GM18861 (cell line): ENCODE results near the gene ARVCF.

Experiments used
- ATAC-seq: cut with Tn5 transposase; IDR thresholded peaks from one replicate; pipeline ENCODE4 v1.9.1; 2021; ENCODE audit not compliant: unreplicated experiment

Gene ARVCF, protein sequence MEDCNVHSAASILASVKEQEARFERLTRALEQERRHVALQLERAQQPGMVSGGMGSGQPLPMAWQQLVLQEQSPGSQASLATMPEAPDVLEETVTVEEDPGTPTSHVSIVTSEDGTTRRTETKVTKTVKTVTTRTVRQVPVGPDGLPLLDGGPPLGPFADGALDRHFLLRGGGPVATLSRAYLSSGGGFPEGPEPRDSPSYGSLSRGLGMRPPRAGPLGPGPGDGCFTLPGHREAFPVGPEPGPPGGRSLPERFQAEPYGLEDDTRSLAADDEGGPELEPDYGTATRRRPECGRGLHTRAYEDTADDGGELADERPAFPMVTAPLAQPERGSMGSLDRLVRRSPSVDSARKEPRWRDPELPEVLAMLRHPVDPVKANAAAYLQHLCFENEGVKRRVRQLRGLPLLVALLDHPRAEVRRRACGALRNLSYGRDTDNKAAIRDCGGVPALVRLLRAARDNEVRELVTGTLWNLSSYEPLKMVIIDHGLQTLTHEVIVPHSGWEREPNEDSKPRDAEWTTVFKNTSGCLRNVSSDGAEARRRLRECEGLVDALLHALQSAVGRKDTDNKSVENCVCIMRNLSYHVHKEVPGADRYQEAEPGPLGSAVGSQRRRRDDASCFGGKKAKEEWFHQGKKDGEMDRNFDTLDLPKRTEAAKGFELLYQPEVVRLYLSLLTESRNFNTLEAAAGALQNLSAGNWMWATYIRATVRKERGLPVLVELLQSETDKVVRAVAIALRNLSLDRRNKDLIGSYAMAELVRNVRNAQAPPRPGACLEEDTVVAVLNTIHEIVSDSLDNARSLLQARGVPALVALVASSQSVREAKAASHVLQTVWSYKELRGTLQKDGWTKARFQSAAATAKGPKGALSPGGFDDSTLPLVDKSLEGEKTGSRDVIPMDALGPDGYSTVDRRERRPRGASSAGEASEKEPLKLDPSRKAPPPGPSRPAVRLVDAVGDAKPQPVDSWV

DNA sequence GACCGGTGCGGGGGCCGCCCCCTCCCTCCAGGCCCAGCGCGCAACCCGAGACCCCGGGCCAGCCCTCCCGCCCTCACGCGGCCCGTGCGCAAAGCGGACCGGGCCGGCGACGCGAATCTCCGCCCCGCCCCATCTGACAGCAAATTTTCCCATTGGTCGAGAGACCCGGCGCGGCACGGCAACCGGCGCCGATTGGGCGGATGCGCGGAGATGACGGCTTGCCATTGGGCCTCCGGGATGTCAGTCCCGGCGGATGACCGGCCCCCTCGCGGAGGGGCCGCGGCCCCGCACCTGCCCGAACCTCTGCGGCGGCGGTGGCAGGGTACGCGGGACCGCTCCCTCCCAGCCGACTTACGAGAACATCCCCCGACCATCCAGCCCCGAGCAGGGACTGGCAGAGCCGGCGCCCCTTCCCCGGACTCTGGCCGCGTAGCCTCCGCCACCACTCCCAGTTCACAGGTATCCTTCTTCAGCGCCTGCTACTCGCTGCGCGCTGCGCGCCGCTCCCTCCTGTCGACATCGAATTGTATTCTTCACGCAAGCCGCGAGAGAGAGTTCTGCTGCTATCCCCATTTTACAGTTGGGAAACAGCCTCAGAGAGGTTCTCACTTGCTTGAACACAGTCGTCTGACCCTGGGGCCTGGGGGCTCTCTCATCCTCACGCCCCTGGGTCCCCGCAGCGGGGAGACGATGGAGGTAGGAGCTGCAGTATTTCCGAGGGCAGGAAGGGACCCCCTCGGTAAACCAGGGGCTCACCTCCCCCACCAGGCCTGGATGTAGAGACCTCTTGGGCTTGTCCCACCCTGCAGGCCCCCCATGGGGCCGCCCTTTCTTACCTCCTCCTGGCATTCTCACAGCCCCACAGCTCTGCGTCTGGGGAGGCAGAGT, at the start of gene ARVCF:
TSS of gene ARVCF (minus strand) at position 90 of the 888 bp plus-strand sequence. CDS start 26,029 bp downstream, outside the sequence.
- peak; percentile 41 for ATAC-seq

DNA sequence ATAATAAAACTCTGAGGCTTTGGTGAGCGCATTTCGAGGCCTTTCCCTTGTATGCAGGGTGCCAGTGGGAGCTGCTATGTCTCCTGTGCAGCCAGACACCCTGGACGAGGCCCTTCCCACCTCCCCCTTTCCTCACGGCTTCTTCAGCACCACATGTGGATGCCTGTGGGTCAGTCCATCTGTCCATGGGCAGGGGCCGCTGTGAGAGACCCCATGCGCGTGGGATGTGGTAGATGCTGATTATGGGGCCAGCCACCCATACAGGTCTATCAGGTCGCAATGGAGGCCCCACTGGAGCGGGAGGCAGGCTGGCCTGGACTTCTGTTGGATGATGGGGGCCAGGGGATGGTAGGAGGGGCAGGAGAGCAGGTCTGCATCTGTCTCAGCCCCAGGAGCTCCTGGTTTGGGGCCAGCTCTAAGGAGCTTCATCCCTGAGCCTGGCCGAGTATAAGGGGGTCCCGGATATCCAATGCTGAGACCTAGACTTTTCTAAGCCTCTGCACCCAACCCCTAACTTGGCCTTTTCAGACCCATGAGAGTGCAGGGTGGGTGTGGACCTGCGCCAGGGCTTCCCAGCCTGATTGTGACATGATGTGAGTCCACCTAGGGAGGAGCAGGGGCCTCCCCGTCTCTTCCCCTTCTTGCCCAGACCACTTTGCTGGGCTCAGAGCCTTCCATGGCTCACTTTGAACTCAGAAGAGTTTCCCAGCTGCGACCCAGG, 49.4 kb upstream of the ARVCF start:
- ATAC-seq, result no peak

DNA sequence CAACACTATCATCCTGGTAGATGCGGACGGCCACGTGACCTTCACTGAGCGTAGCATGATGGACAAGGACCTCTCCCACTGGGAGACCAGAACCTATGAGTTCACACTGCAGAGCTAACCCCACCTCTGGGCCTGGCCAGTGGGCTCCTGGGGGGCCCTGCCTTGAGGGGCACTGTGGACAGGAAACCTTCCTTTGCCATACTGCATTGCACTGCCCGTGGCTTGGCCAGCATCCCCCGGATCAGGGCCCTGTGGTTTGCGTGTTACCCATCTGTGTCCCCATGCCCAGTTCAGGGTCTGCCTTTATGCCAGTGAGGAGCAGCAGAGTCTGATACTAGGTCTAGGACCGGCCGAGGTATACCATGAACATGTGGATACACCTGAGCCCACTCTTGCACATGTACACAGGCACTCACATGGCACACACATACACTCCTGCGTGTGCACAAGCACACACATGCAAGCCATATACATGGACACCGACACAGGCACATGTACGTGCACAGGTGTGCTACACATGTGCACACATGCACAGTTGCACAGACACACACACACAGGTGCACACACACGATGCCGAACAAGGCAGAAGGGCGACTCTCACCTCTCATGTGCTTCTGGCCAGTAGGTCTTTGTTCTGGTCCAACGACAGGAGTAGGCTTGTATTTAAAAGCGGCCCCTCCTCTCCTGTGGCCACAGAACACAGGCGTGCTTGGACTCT, 48.1 kb upstream of the ARVCF start:
- no peak for ATAC-seq

DNA sequence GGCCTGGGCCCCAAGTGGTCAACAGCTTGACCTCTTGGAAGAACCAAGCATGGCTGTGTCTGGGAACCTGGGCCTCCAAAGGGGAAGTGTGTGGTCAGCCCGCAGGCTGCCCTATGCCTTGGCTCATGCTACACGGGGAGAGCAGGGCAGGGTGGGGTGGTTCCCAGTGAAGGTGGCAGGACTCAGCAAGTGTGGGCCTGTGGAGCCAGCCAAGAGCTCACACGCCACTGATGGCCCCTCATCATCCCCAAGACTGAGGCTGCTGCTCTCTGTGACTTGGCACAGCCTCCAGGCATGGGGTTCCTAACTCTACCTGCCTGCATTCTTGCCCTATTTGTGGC, 47.5 kb upstream of the ARVCF start:
- ATAC-seq, result no peak

DNA sequence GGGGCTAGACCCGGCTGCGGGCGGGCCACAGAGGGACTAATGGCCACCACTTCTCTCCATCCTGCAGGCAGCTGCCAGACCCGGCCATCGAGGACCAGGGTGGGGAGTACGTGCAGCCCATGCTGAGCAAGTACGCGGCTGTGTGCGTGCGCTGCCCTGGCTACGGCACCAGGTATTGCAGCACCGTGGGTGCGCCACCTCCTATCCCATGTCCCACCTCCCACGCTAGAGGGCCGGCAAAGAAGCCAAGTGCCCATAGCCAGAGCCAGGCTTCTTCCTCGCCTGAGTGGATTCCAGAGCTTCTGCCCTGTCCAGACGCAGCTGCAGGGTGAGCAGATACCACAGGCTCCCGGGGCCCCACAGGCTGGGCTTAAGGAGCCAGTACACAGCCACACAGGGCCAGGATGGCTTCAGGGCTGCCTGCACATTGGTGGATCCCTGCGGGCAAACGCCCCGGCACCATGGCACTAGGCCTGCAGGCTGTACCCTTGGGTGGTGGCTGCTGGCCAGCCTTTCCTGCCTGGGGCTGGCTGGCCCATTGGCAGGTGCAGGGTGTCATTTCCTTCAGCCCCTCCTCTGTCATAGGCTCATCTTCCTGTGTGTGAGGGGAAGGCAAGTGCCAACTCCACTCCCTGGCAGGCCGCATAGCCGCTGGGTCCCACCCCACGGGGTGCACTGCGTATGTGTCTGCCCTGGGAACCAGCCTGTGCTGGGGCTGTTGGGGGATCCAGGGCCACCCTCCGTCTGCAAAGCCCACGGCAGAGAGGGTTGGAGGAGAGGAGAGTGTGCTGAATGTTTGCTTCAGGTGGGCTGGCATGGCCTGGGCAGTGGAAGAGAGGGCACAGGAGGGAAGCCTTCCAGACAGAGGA, 46.9 kb upstream of the ARVCF start:
- no peak for ATAC-seq

DNA sequence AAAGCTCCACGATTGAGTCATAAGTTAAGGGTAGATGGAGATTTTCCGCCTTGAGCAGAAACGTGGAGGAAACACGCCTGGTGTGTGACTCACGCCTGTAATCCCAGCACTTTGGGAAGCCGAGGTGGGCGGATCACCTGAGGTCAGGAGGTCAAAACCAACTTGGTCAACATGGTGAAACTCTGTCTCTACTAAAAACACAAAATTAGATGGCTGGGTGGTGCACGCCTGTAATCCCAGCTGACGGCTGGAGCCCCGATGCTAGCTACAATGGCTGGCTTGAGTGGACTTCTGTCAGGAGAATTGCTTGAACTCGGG, 46.1 kb upstream of the ARVCF start:
- ATAC-seq, result no peak

DNA sequence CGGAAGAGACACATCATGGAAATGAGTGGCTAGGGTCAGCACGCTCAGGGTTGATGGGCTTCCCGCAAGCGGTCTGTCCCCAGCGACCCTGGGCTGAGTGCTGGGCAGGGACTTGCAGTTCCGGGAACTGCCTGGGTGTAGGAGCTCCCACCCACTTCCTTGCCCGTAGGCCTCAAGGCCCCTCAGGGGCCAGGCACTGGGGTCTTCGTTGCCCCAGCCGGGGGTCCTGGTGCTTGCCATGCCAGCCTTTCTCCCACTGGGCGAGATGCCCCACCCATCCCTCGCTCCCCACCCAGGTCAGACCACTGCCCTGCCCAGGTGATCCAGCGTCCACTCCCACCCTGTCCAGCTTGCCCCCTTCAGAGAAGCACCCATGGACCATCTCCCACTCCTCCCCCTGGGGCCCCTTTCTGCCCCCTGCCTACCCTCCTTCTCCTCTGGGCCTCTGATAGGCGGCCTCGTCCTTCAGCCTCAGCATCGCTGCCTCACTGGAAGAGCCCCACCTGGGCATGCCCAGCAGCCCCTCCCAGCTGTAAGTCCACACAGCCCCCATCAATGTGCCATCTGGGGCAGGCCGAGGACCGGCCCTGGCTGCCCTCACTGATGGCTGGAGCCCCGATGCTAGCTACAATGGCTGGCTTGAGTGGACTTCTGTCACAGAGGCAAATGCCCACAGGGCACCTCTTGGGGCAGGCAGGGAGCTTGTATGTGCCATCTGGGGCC, 45.6 kb upstream of the ARVCF start:
- no peak for ATAC-seq

DNA sequence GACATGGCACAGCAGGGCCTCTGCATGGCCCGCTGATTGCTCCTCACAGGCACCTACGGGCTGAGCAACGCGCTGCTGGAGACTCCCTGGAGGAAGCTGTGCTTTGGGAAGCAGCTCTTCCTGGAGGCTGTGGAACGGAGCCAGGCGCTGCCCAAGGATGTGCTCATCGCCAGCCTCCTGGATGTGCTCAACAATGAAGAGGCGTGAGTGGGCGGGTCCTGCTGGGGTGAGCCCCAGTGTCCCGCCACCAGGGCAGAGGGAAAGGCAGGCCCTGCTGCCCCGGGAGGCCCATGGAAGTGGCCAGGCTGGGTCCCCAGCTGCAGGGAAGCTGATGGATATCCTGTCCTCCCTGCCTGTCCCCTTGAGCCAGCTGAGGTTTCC, 44.8 kb upstream of the ARVCF start:
- ATAC-seq, result no peak

DNA sequence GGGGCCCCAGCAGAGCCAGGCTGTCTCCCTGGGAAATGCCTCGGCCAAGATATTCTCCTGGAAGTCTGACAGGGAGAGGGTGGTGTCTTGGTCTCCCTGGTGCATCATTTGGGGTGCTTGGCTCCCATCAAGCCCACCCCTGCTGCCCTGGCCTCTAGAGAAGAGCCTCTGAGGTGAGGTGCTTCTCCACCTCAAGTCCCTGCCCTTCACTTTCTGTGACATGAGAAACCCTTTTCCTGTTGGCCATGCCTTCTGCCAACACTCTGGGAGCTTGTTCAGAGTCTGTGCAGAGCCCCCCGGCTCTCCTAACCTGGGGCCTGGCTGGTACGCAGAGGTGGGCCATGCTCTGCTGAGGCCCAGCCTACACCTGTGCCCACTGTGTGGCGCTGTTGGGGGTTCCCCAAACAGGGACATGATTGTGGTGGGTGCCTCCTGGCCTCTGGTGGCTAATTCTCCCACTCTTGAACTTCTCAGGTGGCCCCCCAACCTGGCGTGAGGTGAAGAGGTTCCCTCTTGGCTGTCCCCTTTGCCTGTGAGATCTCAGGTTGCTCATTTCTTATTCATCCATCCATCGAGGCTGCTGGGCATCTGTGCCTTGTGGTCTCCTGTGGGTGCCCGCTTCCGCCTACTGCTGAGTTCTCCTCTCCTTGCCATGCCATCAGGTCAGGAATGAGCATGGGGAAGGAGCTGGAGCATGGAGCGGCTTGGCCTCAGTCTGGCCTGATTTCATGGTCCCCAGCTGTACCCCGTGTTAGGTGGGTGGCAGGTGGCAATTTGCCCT, 44.3 kb upstream of the ARVCF start:
- no peak for ATAC-seq

DNA sequence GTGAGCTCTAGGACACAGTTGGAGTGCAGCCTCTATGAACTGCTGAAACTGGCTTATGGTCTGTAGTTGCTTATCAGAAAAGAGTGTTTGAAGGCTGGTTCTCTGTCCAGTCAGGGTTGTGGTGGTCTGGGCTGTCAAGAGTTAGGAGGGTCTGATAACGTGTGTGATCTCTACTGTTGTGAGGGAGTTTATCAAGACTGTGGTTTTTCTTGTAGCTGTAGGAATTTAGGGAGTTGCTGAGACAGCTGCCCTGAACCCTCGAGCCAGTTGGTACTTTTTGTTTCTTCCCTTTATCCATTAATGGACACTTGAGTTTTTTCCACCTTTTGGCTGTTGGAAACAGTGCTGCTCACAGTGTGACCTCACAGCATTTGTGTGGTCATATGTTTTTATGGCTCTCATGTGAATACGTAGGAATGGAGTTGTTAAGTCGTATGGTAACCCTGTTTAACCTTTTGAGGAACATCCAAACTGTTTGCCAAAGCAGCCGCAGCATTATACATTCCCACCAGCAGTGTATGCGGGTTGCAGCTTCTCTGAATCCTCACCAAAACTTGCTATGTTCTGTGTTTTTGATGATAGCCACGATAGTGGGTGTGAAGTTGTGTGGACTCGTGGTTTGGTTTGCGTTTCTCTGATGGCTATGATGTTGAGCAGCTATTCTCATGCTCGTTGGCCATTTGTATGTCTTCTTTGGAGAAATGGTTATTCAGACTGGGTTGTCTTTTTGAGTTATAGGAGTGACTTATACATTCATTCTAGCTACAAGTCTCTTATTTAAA, 42.6 kb upstream of the ARVCF start:
- ATAC-seq, result no peak

DNA sequence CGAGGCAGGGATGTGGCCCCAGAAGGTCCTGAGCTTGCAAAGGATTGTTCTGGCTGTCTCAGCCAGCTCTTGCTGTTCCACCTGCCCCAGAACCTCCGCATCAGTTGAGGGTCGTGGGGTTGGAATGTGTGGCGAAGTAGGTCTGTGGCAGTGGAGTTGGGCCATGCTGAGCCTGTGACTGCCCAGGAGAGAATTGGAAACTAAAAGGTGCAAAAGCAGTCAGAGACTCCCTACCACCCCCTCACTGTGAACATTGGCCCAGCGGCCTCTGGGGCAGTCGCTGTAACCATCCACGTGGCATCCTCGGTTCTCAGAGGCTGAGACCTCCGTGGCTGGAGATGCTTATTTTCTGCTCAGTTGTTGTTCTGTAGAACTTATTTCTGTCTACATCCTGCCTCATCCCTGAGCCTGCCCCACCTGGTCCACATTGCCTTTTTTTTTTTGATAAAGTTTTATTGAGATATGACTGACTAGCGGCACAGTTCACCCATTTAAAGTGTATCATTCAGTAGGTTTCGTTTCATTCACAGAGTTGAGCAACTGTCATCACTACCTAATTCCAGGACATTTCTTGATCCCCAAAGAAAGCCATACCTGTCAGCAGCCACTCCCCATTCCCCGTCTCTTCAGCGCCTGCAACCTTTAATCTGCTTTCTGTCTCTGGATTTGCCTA, 41.1 kb upstream of the ARVCF start:
- no peak for ATAC-seq

DNA sequence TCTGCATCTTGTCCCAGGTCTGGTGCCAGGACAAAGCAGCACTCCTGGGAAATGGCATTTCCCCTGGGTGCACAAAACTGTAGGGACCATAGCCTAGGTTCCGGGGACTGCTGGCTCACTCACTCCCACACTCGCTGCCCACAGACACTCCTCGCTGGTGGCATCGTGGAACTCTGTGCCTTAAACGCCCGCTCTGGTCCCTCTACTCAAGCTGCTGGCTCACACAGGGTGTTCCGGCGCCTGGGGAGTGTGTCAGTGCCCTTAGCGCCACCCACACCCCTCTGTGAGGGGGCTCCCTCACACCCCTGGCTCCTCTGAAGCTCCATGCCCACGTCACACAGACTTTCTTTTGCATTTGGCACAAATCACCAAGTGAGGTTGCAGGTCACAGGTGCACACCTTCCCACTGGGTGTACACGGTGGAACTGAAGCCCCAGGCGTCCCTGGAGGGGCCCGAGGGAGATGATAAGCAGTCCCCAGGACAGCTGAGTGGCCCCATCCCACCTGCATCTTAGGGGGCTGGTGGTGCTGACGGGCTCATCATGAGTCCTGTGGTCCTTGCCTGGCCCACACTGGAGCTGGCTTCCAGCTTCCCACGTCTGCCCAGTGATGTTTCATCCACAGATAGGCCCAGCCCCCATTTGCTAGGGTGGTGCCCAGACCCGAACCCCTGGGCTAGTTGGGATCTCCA, 40.2 kb upstream of the ARVCF start:
- ATAC-seq, result no peak

DNA sequence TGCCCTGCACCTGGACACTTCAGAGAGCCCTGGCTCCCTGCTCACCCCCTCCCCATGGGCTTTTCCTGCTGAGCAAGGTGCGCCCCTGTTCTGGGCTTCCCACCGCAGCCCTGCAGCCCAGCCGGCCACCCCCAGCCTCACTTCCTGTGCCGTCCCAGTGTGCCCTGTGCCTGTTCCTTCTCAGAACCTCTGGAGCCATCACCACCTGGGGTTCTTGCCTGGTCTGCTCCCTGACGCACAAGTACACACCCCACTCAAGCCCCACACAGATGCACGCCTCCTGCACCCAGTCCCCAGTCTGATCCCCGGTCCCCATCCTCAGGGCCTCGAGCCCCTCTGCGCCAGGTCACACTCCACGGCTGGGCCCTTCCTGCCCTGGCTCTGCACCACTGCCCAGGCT, 39.5 kb upstream of the ARVCF start:
- no peak for ATAC-seq

DNA sequence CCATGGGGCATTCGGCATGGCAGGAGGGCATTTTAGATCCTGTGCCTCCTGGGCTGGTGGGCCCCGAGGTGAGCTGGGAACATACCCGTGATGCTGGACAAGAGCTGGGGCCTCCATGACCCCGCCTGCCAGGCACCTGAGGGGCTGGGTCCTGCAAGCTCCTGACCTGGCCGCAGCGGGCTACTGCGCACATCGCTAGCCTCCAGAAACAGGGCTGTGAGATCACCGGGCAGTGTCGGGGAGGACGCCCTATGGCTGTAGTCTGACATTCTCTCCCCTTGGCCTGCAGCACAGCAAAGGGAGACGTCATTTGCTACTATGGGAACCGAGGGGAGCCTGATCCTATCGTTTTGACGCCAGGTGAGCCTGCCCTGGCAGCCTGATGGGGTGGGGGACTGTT, 39.0 kb upstream of the ARVCF start:
- ATAC-seq, result no peak

DNA sequence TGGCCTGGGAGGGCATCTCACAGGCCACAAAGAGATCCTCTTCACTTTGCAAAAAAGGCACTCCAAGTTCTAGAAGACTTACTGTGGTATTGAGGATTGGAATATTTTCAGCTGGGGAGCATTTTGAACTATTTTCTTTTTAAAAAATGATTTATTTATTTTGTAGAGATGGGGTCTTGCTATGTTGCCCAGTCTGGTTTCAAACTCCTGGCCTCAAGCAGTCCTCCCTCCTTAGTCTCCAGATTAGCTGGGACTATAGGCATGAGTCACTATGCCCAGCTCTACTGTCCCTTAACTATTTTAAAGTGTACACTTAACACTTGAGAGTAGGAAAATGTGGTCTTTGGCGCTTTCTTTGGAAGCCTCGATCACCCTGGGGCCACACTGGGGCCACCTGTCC, 38.5 kb upstream of the ARVCF start:
- no peak for ATAC-seq

DNA sequence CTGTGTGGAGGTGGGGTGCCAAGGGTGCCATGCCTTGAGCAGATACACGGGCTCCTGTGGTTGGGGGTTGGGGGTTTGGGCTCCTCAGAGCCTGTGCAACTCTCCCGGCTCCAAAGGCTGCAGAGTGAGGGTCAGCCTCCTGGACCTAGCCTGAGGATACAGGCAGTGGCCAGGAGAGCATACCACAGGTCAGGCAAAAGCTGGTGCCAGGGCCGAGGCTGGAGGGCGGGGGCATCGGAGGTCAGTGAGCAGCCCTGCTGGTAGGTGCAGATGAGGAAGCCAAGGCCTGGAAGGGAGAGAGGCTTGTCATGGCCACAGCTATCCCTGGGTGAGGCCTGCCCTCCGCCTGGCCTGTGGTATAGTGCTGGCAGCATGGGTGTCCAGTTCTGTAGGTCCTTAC, 37.9 kb upstream of the ARVCF start:
- ATAC-seq, result no peak
